Smooth muscle cell (in vitro differentiated cells): ENCODE measurements around the gene SULT4A1. TPM values are rescaled to one million over a fixed set of nuclear protein-coding genes. Genes with fewer than 3 reads are reported as not detected.

ENCODE experiments used
- DNase-seq: peaks from one replicate; lab custom pipeline; 2025; ENCODE audit not compliant: unreplicated experiment; lab: John Stamatoyannopoulos, UW
- H2AFZ ChIP-seq: fragments of 200-600 bp; sonication (generic); 2 replicates; pipeline ENCODE4 v1.6.0; 2016; ENCODE audit warnings: antibody characterized with exemption, low read depth, mild to moderate bottlenecking
- H3F3A ChIP-seq: fragments of 200-600 bp; sonication (generic); 2 replicates; pipeline ENCODE4 v1.6.0; 2017; ENCODE audit warnings: antibody characterized with exemption, low read depth
- H3K27ac ChIP-seq: fragments of 200-600 bp; sonication (generic); 2 replicates; pipeline ENCODE4 v1.5.1; 2016; ENCODE audit warnings: low read depth, mild to moderate bottlenecking
- H3K27me3 ChIP-seq: fragments of 200-600 bp; sonication (generic); 2 replicates; pipeline ENCODE4 v1.6.1; 2016; ENCODE audit warnings: low read depth, mild to moderate bottlenecking
- H3K36me3 ChIP-seq: fragments of 200-600 bp; sonication (generic); 2 replicates; pipeline ENCODE4 v1.5.1; 2016; ENCODE audit warnings: low read depth
- H3K4me1 ChIP-seq: fragments of 200-600 bp; sonication (generic); 2 replicates; pipeline ENCODE4 v1.5.1; 2016; ENCODE audit warnings: low read depth
- H3K4me2 ChIP-seq: fragments of 200-600 bp; sonication (generic); 2 replicates; pipeline ENCODE4 v1.6.0; 2016; ENCODE audit warnings: mild to moderate bottlenecking
- H3K4me3 ChIP-seq: fragments of 200-600 bp; sonication (generic); 2 replicates; pipeline ENCODE4 v1.5.1; 2016; ENCODE audit warnings: mild to moderate bottlenecking
- H3K79me2 ChIP-seq: fragments of 200-600 bp; sonication (generic); 2 replicates; pipeline ENCODE4 v1.6.0; 2016; ENCODE audit warnings: low read depth, mild to moderate bottlenecking
- H3K9ac ChIP-seq: fragments of 200-600 bp; sonication (generic); 2 replicates; pipeline ENCODE4 v1.6.0; 2016; ENCODE audit warnings: low read depth
- H3K9me3 ChIP-seq: fragments of 200-600 bp; sonication (generic); replicated peaks from 2 replicates; pipeline ENCODE4 v1.5.1; 2016; ENCODE audit warnings: low read depth
- H4K20me1 ChIP-seq: fragments of 200-600 bp; sonication (generic); 2 replicates; pipeline ENCODE4 v1.6.0; 2016; ENCODE audit warnings: low read depth
- WGBS: methylation state at CpG from one replicate; pipeline ENCODE4 v1.1.7; 2016; ENCODE audit warnings: low lambda C conversion rate; 5-methylcytosine and 5-hydroxymethylcytosine counted together
- polyA plus RNA-seq: library from polyadenylated mRNA; unstranded; fragments of >200 nt; fragmentation: Nextera tagmentation; extraction: Ambion mirVana; gene quantifications from 2 replicates; pipeline ENCODE4 v1.2.1, GENCODE V29; 2016
- total RNA-seq: library from RNA; depleted of rRNA; stranded (reverse); fragments of >200 nt; gene quantifications from 2 replicates; pipeline ENCODE4 v1.2.3, GENCODE V29; 2014
- TF ChIP-seq, protein P1 (sequence below): fragments of 200-600 bp; sonication (generic); IDR thresholded peaks from 2 replicates; pipeline ENCODE4 v1.5.1; 2017; ENCODE audit warnings: borderline replicate concordance, mild to moderate bottlenecking, antibody characterized with exemption; ENCODE audit not compliant: insufficient read depth, poor library complexity, severe bottlenecking

SULT4A1 gene
- total and polyA plus RNA-seq, 2 experiments from 2014 or later = 2.7 to 4.9 TPM

DNA sequence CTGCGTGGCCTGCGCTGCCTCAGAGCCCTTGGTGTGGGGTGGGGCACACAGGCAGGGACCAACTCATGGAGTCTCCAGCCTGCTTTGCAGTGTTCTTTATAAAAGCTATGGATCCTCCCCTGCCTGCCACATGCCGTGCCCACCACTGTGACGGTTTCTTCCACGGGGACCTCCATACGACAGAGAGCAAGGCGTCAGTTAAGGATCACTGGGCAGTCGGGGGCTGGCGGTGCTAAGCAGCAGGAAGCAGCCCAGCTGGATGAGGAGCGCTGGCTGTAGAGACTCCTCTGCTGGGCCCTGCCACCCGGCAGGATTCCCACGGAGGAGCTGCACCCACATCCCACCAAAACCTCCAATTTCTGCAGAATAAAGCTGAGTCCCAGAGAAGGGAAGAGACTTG is 27.1 kb downstream of the SULT4A1 start:
- Histone ChIP-seq H3K4me3 (no peak overlapping the region), H4K20me1 (no peaks in the 10 kb centered on the region), H3K27me3 (no peaks in the 10 kb centered on the region), H3K79me2 (no peaks in the 10 kb centered on the region), H3F3A (no peaks in the 10 kb centered on the region), H3K4me2 (no peak overlapping the region), H3K9me3 (no peaks in the 10 kb centered on the region), H3K9ac (no peak overlapping the region), H3K4me1 (no peaks in the 10 kb centered on the region), H3K36me3 (no peaks in the 10 kb centered on the region), H3K27ac (no peak overlapping the region), H2AFZ (no peak overlapping the region)
- TF ChIP-seq, protein P1, sequence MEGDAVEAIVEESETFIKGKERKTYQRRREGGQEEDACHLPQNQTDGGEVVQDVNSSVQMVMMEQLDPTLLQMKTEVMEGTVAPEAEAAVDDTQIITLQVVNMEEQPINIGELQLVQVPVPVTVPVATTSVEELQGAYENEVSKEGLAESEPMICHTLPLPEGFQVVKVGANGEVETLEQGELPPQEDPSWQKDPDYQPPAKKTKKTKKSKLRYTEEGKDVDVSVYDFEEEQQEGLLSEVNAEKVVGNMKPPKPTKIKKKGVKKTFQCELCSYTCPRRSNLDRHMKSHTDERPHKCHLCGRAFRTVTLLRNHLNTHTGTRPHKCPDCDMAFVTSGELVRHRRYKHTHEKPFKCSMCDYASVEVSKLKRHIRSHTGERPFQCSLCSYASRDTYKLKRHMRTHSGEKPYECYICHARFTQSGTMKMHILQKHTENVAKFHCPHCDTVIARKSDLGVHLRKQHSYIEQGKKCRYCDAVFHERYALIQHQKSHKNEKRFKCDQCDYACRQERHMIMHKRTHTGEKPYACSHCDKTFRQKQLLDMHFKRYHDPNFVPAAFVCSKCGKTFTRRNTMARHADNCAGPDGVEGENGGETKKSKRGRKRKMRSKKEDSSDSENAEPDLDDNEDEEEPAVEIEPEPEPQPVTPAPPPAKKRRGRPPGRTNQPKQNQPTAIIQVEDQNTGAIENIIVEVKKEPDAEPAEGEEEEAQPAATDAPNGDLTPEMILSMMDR = no peak
- DNase-seq = no peak
- 91% methylated on average over 12 of the region's 12 CpGs for WGBS

DNA sequence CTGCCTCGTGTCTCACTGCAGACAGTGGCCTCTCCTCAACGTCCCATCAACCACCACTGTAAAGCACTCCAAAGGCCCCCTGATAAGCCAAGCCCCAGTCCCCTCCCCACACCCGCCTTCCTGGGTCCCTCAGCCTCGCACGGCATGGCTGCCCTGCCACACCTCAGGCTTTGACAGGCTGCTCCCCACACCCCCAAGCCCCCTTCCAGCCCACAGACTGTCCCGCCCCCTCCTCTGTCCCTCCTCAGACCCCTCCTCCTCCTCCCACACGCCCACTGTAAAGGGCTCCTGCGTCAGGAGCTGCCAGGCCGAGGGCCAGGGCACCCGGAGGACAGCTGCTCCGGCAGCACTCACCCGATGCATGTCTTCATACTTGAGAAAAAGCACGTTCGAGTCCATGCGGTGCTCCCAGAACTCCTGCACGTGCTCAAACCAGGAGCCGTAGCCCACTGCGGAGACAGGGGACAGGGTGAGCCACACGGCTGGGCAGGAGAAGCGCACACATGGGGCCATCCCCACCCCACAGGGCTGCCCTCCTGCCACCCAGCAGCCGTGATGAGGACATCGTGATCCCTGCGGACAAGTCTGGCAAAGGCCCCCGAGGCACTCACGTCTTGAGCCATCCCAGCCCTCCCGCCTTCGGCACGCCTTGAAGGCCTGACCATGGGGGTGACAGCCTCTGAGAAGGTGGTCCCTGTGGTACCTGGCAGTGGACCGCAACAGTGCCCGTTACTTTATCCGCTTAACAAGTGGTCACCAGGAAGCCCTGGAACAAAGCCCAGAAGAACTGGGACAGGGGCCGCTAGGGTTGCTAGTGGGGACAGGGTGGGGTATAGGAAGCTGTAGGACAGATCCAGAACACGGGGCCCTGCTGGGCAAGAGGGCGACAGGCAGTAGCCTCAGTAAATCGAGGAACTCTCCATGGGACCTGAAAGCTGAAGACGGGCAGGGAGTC is 28.8 kb downstream of the SULT4A1 start:
- Histone ChIP-seq H3K27me3 (no peaks in the 10 kb centered on the region), H3K27ac (no peak overlapping the region), H2AFZ (no peak overlapping the region), H3K4me2 (no peak overlapping the region), H3K79me2 (no peaks in the 10 kb centered on the region), H3K9me3 (no peaks in the 10 kb centered on the region), H3F3A (no peaks in the 10 kb centered on the region), H3K9ac (no peak overlapping the region), H3K4me3 (no peak overlapping the region), H4K20me1 (no peaks in the 10 kb centered on the region), H3K4me1 (no peaks in the 10 kb centered on the region), H3K36me3 (no peaks in the 10 kb centered on the region)
- TF ChIP-seq, protein P1 = no peak
- 91% methylated on average over 31 of the region's 36 CpGs for WGBS
- DNase-seq = no peak

- TF ChIP-seq, protein P1 = no peak
- Histone ChIP-seq H3K36me3 (no peaks in the 10 kb centered on the region), H2AFZ (no peak overlapping the region), H3K27ac (no peak overlapping the region), H3K9ac (no peak overlapping the region), H3K4me3 (no peak overlapping the region), H3F3A (peaks cover 4% of the 10 kb centered on the region), H3K27me3 (no peaks in the 10 kb centered on the region), H3K4me1 (no peaks in the 10 kb centered on the region), H4K20me1 (no peaks in the 10 kb centered on the region), H3K79me2 (no peaks in the 10 kb centered on the region), H3K4me2 (no peak overlapping the region), H3K9me3 (no peaks in the 10 kb centered on the region)
- WGBS = 94% methylated on average over 16 of the region's 18 CpGs
- DNase-seq = no peak
Observed at GRCh38 chr22:43832393-43833265, 29.7 kb downstream of the SULT4A1 start.
